Endometrial microvascular endothelial cells (primary cell): ENCODE data around the gene H2BK1. TPM values are rescaled to one million over a fixed set of nuclear protein-coding genes. Genes with fewer than 3 reads are reported as not detected.

ENCODE experiments used
- in situ Hi-C: cut with HindIII; loops from 2 replicates; pipeline ENCODE4 v1.10.0; 2017; ENCODE audit warnings: low sequenced_read_pairs, low pct_unique_long_range_greater_than_20kb; ENCODE audit errors: inconsistent ontology term
- total RNA-seq: library from RNA; depleted of rRNA; stranded (reverse); fragments of >200 nt; gene quantifications from one replicate; pipeline ENCODE4 v1.2.3, GENCODE V29; 2015; ENCODE audit errors: inconsistent ontology term

H2BK1 gene
- total RNA-seq, 1 donor from 2014 or later, result not detected

GRCh38 chr7:151246102-151246850, 36.0 kb upstream of the H2BK1 start:
- in situ Hi-C loops, result no loop called here

GRCh38 chr7:151245360-151246101, 35.2 kb upstream of the H2BK1 start:
- in situ Hi-C loops, result no loop called here

- in situ Hi-C loops, result no loop called here
Measured at GRCh38 chr7:151244841-151245346, 34.6 kb upstream of the H2BK1 start.

- in situ Hi-C loops, result no loop called here
Measured at GRCh38 chr7:151244196-151244840, 34.0 kb upstream of the H2BK1 start.

- in situ Hi-C loops, result no loop called here
Measured at GRCh38 chr7:151243408-151244195, 33.3 kb upstream of the H2BK1 start.

- in situ Hi-C loops, result no loop called here
Measured at GRCh38 chr7:151243045-151243349, 32.7 kb upstream of the H2BK1 start.

GRCh38 chr7:151242159-151243044, 32.1 kb upstream of the H2BK1 start:
- in situ Hi-C loops, result no loop called here

GRCh38 chr7:151241755-151242096, 31.4 kb upstream of the H2BK1 start:
- in situ Hi-C loops, result no loop called here

GRCh38 chr7:151240942-151241754, 30.9 kb upstream of the H2BK1 start:
- in situ Hi-C loops, result no loop called here

- in situ Hi-C loops, result no loop called here
Measured at GRCh38 chr7:151240536-151240935, 30.2 kb upstream of the H2BK1 start.

GRCh38 chr7:151239837-151240459, 29.7 kb upstream of the H2BK1 start:
- in situ Hi-C loops, result no loop called here

GRCh38 chr7:151238924-151239836, 28.9 kb upstream of the H2BK1 start:
- in situ Hi-C loops, result no loop called here

GRCh38 chr7:151238190-151238810, 28.0 kb upstream of the H2BK1 start:
- in situ Hi-C loops, result no loop called here

- in situ Hi-C loops, result no loop called here
Measured at GRCh38 chr7:151237244-151238189, 27.2 kb upstream of the H2BK1 start.

GRCh38 chr7:151236406-151236805, 26.1 kb upstream of the H2BK1 start:
- in situ Hi-C loops, result no loop called here
